ENCODE results near the gene STRA8.

GRCh38 chr7:135189221-135189662 is 44.4 kb upstream of the STRA8 start:
- TF ChIP-seq CTCF (IDR thresholded peaks at IDR 0.05) (no peak), POLR2A (IDR thresholded peaks at IDR 0.05) (no peak)

Measured in right lobe of liver (tissue), 4 donors.